HG02840 (cell line): ENCODE results near the gene SERPINB10.
"Not testable (repeated sequence)": the region's sequence is repeated elsewhere in the genome, so short reads cannot be mapped to it uniquely, and the experiment has no call there.

Experiments used
- ATAC-seq: cut with Tn5 transposase; IDR thresholded peaks from one replicate; pipeline ENCODE4 v1.9.1; 2021; ENCODE audit warnings: mild to moderate bottlenecking, moderate library complexity, moderate number of reproducible peaks; ENCODE audit not compliant: unreplicated experiment, low FRiP score

The SERPINB10 gene

GRCh38 chr18:63936932-63937393 is 29.2 kb downstream of the SERPINB10 start:
- ATAC-seq, result no peak

GRCh38 chr18:63940008-63940407 is 32.2 kb downstream of the SERPINB10 start:
- ATAC-seq, result no peak

- not testable (repeated sequence) for ATAC-seq
Observed at GRCh38 chr18:63940543-63941050, 32.8 kb downstream of the SERPINB10 start.

GRCh38 chr18:63947051-63947790 is 39.5 kb downstream of the SERPINB10 start:
- ATAC-seq, result no peak

- peak; percentile 76 for ATAC-seq
Observed at GRCh38 chr18:63949068-63949737, 41.4 kb downstream of the SERPINB10 start, which contains the start of gene HMSD. Gene HMSD, plus strand, starts transcription at chr18:63949301. Its CDS starts 4,155 bp downstream, at chr18:63953456.

- ATAC-seq, result peak; percentile 42
Observed at GRCh38 chr18:63951302-63951705, 43.5 kb downstream of the SERPINB10 start.

- no peak for ATAC-seq
Observed at GRCh38 chr18:63953811-63954210, 46.1 kb downstream of the SERPINB10 start.

- ATAC-seq, result no peak
Observed at GRCh38 chr18:63956755-63957154, 49.0 kb downstream of the SERPINB10 start.

- ATAC-seq, result no peak
Observed at GRCh38 chr18:63960891-63961290, 53.1 kb downstream of the SERPINB10 start.

GRCh38 chr18:63961435-63961980 is 53.8 kb downstream of the SERPINB10 start:
- no peak for ATAC-seq

- no peak for ATAC-seq
Observed at GRCh38 chr18:63962137-63962536, 54.4 kb downstream of the SERPINB10 start.

- no peak for ATAC-seq
Observed at GRCh38 chr18:63963615-63964256, 56.0 kb downstream of the SERPINB10 start.

GRCh38 chr18:63964908-63965307 is 57.1 kb downstream of the SERPINB10 start:
- no peak for ATAC-seq

GRCh38 chr18:63965716-63966330 is 58.1 kb downstream of the SERPINB10 start:
- no peak for ATAC-seq

- peak; percentile 95 for ATAC-seq
Observed at GRCh38 chr18:63969942-63970808, 62.4 kb downstream of the SERPINB10 start, which contains the start of gene SERPINB8. Gene SERPINB8, plus strand, starts transcription at chr18:63970081. Its CDS starts 8,228 bp downstream, at chr18:63978309.

GRCh38 chr18:63970809-63971205 is 63.0 kb downstream of the SERPINB10 start:
- no peak for ATAC-seq

- no peak for ATAC-seq
Observed at GRCh38 chr18:63971320-63972001, 63.7 kb downstream of the SERPINB10 start.

- no peak for ATAC-seq
Observed at GRCh38 chr18:63972002-63972376, 64.2 kb downstream of the SERPINB10 start.

- ATAC-seq, result no peak
Observed at GRCh38 chr18:63974991-63975390, 67.2 kb downstream of the SERPINB10 start.
